GM10266 (cell line): ENCODE data around the gene RGS13.

Source experiments
- DNase-seq: peaks from one replicate; pipeline ENCODE4 v3.0.0; 2012; ENCODE audit errors: extremely low spot score
- CTCF ChIP-seq: IDR thresholded peaks from 2 replicates; pipeline ENCODE4 v1.5.1; 2012; ENCODE audit warnings: mild to moderate bottlenecking, low read depth; ENCODE audit not compliant: control insufficient read depth, insufficient read depth; ENCODE audit errors: missing control alignments

The RGS13 gene

GRCh38 chr1:192626366-192627179 is 9.4 kb upstream of the RGS13 start:
- DNase-seq: no peak
- TF ChIP-seq CTCF: no peak

DNA sequence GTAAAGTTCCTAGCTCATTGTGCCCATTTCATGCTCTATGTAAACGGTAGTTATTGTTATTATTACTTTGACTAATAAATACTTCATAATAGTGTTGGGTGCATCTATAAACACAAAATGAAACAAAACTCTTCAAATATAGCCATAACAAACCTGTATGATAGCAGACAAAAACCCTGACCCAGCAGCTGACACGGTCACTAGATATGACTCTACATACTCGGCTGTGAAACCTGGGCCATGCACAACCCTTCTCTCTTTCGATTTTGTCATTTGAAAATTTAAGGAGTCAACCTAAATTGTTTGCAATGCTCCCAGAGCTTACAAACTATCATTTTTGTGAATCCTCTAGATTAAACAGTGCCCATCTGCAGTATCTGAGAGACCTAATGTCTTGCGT is 8.0 kb upstream of the RGS13 start:
- DNase-seq: no peak
- no peak for TF ChIP-seq CTCF

DNA sequence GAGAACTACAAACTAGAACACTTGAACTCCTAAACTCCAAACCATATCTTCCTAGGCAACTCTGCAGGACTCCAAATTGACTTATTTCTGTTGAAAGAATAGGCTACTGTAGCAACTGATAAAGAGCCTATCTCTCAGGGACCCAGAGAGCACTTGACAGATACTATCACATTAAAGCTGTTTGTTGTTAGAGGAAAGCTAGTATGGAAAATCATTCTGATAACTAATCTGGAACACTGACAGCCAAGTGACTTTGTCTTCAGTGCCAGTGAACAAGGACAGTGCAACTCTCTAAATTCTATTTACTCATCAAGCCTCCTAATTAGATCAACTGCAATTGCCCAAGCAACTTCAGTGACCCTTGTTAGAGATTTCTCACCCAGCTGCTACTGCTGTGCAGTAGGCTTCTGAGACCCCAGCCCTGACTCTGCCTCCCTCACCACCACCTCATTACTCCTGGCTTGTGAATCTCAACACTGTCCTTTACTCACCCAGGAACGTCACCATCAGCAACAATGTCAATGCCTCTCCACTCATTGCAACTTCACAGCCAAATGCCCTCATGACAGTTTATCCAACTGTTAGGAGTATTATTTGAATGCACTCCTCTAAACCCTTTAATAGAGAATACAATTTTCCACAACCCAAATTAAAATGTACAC is 7.4 kb upstream of the RGS13 start:
- no peak for DNase-seq
- TF ChIP-seq CTCF: no peak

GRCh38 chr1:192629612-192630011 is 6.3 kb upstream of the RGS13 start:
- DNase-seq: no peak

GRCh38 chr1:192630521-192631287 is 5.2 kb upstream of the RGS13 start:
- DNase-seq: no peak
- TF ChIP-seq CTCF: no peak

More at GRCh38 chr1:192629612-192630011, 6.3 kb upstream of the RGS13 start:
- TF ChIP-seq CTCF: no peak

DNA sequence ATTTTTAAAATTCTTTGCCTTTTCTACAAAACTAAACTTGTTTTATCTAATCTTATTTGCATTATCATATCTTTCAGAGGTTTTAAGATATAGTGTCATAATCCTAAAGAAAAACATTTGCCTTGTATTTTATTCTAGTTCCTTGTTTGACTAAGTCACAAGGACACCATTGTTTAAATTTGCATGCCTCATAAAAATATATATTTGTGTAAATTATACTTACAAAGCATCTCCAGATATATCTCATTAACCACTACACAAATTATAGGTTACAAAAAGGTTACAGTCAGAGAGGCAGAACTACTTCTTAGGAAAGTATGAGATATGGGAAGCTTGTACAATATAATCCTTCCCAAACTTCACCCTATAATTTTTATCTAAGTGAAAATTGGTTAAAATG is 4.2 kb upstream of the RGS13 start:
- DNase-seq: no peak
- TF ChIP-seq CTCF: no peak
